ENCODE data around the gene ADAMTS3. TPM values are rescaled to one million over a fixed set of nuclear protein-coding genes. Genes with fewer than 3 reads are reported as not detected.

ADAMTS3 gene
- total RNA-seq, 2 experiments from 2014 or later, result not detected

DNA sequence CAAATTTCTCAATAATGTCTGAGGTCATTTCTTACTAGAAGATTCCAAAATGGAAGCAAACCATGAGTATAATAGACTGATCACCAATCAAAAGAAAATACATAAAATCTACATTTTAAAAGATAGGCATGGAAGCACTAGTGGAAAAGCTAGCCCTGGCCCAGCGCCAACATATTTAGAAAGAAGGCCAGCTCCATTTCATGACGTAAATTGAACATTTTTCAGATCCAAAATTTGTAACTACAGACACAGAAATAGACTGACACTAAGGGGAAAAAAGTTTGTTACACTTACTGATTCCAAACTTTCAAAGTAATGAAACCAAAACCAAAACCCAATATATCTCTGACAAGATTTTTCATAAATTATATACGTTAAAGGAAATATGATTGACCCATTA lies 117.7 kb downstream of the ADAMTS3 start:
- Mint-ChIP-seq H3K9me3 (ENCODE audit: low read depth) (no peaks in the 10 kb centered on the region), H3K27me3 (peaks cover 2% of the 10 kb centered on the region), H3K27ac (no peak overlapping the region), H3K36me3 (ENCODE audit: low read depth) (no peaks in the 10 kb centered on the region), H3K4me1 (no peaks in the 10 kb centered on the region), H3K4me3 (no peak overlapping the region)
- ChIA-PET CTCF (interaction anchor here (1.0 kb wide), 1 partner anchor 20 kb away, joined by 3 read pairs; no protein-coding TSS in a partner anchor), POLR2A (no interaction called here)
- intact Hi-C loops (cut with DNase I, micrococcal nuclease), result no loop called here
- ATAC-seq, result no peak
- no peak for DNase-seq

- no peaks in the 10 kb centered on the region for H3K36me3 Mint-ChIP-seq (ENCODE audit: low read depth)
- peaks cover 2% of the 10 kb centered on the region for H3K27me3 Mint-ChIP-seq
- H3K4me1 Mint-ChIP-seq, result no peaks in the 10 kb centered on the region
- intact Hi-C loops (cut with DNase I, micrococcal nuclease), result no loop called here
- no peak overlapping the region for H3K4me3 Mint-ChIP-seq
- ChIA-PET CTCF (no interaction called here), POLR2A (no interaction called here)
- no peak for DNase-seq
- H3K27ac Mint-ChIP-seq, result no peak overlapping the region
- H3K9me3 Mint-ChIP-seq (ENCODE audit: low read depth), result no peaks in the 10 kb centered on the region
- ATAC-seq, result no peak
Measured at GRCh38 chr4:72449705-72450104, 119.3 kb downstream of the ADAMTS3 start.

GRCh38 chr4:72448231-72448630 lies 120.8 kb downstream of the ADAMTS3 start:
- intact Hi-C loops (cut with DNase I, micrococcal nuclease), result no loop called here
- Mint-ChIP-seq H3K4me3 (no peak overlapping the region), H3K36me3 (ENCODE audit: low read depth) (no peaks in the 10 kb centered on the region), H3K27ac (no peak overlapping the region), H3K9me3 (ENCODE audit: low read depth) (no peaks in the 10 kb centered on the region), H3K27me3 (peaks cover 4% of the 10 kb centered on the region), H3K4me1 (no peaks in the 10 kb centered on the region)
- ATAC-seq (no peak), DNase-seq (no peak)
- ChIA-PET CTCF (no interaction called here), POLR2A (no interaction called here)

DNA sequence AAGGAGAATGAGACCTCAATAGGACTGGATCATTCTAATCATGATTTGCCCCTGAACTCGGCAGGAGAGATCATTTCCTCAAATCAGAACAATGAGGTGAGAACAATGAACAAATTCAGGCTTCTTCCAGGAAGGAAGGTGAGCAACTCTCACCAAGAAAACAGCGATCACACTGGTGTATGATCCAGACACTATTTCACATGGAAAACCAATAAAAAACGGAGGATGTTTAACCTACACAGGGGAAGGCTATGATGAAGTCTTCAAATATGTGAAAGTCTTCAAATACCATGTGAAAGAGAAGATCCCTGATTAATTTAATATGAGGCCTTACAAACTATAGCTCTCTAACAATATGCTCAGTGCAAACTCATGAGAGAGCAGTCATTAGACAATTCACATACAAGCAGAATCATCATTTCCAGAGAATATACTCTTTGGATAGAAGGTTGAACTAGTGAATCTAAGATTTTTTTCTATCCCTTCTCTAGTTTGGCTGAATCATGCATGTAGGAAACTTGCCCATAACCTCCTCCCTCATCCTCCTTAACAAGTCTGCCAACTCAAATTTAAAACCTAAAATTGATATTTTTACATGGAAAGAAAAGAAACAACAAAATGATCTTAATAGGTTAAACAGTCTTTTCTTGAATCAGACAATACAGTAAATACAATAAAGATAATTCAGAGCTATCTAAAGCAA lies 122.5 kb downstream of the ADAMTS3 start:
- ATAC-seq, result no peak
- no peaks in the 10 kb centered on the region for H3K36me3 Mint-ChIP-seq (ENCODE audit: low read depth)
- H3K4me3 Mint-ChIP-seq, result no peak overlapping the region
- POLR2A ChIA-PET, result no interaction called here
- no peak for DNase-seq
- CTCF ChIA-PET, result interaction anchor here (0.8 kb wide), 1 partner anchor 1448 kb away, joined by 3 read pairs; no protein-coding TSS in a partner anchor
- no peaks in the 10 kb centered on the region for H3K9me3 Mint-ChIP-seq (ENCODE audit: low read depth)
- intact Hi-C loops (cut with DNase I, micrococcal nuclease), result no loop called here
- H3K4me1 Mint-ChIP-seq, result no peaks in the 10 kb centered on the region
- no peak overlapping the region for H3K27ac Mint-ChIP-seq
- H3K27me3 Mint-ChIP-seq, result peaks cover 4% of the 10 kb centered on the region

DNA sequence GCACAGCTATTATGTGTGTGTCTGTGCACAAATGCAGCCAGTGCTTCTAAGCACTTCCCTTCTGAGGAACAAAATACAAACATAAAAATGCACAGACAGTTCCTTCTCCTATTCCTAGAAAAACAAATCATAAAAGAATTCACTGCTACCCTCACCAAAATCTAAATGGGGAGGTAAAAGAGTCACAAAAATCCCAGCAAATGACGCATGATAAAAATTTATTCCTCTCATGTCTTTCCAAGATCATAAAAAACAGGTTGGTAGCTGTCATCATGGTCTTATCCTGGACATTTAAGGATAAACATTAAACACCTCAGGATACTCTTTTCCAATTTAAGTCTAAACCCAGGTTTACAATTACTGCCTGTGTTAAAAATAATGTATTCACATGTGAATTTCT lies 124.9 kb downstream of the ADAMTS3 start:
- DNase-seq (no peak), ATAC-seq (no peak)
- intact Hi-C loops (cut with DNase I, micrococcal nuclease), result no loop called here
- Mint-ChIP-seq H3K9me3 (ENCODE audit: low read depth) (no peaks in the 10 kb centered on the region), H3K36me3 (ENCODE audit: low read depth) (no peaks in the 10 kb centered on the region), H3K4me3 (no peak overlapping the region), H3K4me1 (no peaks in the 10 kb centered on the region), H3K27me3 (peaks cover 4% of the 10 kb centered on the region), H3K27ac (no peak overlapping the region)
- ChIA-PET POLR2A (no interaction called here), CTCF (no interaction called here)

DNA sequence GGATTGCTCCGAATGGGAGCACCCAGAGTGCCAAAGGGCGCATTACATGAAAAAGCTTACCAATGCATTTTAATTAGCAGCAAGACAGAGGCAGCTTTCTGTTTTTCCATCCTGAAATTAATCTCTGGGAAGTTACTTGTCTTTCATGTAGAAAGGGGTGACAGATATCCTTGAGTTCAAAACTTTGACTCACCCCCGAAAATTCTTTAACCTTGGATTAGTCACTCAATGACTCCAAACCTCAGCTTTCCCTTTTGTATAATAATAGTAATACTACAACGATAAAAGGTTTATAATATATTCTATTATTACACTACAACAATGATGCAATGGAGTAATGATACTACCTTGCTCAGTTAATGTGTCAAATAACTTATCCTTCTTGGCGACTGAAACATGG lies 126.3 kb downstream of the ADAMTS3 start:
- ChIA-PET CTCF (interaction anchor here (0.6 kb wide), 1 partner anchor 195 kb away, joined by 3 read pairs; no protein-coding TSS in a partner anchor), POLR2A (no interaction called here)
- H3K4me1 Mint-ChIP-seq, result no peaks in the 10 kb centered on the region
- DNase-seq (no peak), ATAC-seq (no peak)
- no peaks in the 10 kb centered on the region for H3K9me3 Mint-ChIP-seq (ENCODE audit: low read depth)
- intact Hi-C loops (cut with DNase I, micrococcal nuclease), result no loop called here
- no peaks in the 10 kb centered on the region for H3K36me3 Mint-ChIP-seq (ENCODE audit: low read depth)
- peaks cover 2% of the 10 kb centered on the region for H3K27me3 Mint-ChIP-seq
- no peak overlapping the region for H3K4me3 Mint-ChIP-seq
- no peak overlapping the region for H3K27ac Mint-ChIP-seq

DNA sequence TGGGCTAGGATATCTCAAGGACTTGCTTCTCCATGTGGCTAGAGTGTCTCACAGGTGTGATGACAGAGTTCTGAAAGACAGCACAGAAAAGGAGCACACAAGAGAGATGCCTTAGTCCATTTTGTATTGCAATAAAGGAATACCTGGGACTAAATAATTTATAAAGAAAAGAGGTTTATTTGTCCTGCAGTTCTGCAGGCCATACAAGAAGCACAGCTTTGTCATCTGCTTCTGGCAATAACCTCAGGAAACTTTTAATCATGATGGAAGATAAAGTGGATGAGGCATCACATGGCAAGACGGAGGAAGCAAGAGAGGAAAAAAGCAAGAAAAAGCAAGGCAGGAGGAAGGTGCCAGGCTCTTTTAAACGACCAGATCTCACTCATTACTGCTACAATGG lies 126.9 kb downstream of the ADAMTS3 start:
- no peak for DNase-seq
- Mint-ChIP-seq H3K4me1 (no peaks in the 10 kb centered on the region), H3K36me3 (ENCODE audit: low read depth) (no peaks in the 10 kb centered on the region), H3K27me3 (peaks cover 2% of the 10 kb centered on the region), H3K4me3 (no peak overlapping the region), H3K9me3 (ENCODE audit: low read depth) (no peaks in the 10 kb centered on the region), H3K27ac (no peak overlapping the region)
- ChIA-PET POLR2A (no interaction called here), CTCF (interaction anchor here (0.6 kb wide), 1 partner anchor 194 kb away, joined by 3 read pairs; no protein-coding TSS in a partner anchor)
- no peak for ATAC-seq
- intact Hi-C loops (cut with DNase I, micrococcal nuclease), result no loop called here

DNA sequence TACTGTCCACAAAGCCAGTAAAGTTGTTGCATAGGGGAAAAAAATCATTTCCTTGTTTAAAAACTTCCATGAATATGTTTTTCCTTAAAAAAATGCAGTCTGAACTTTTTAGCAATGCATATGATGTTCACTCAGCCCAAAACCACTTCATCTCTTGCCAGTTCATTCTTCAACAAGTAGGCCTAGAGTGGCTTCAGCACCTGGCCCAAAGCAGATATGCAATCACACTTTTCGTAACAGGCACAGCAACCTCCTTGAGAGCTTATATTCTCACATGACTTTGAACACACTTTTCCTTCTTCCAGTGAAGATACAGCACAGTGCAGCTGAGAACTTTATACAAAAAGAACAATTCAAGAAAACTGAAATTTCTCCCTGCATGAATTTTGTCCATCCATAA lies 128.6 kb downstream of the ADAMTS3 start:
- ChIA-PET POLR2A (no interaction called here), CTCF (no interaction called here)
- ATAC-seq (no peak), DNase-seq (no peak)
- Mint-ChIP-seq H3K36me3 (ENCODE audit: low read depth) (no peaks in the 10 kb centered on the region), H3K27me3 (peaks cover 2% of the 10 kb centered on the region), H3K9me3 (ENCODE audit: low read depth) (no peaks in the 10 kb centered on the region), H3K4me3 (no peak overlapping the region), H3K4me1 (no peaks in the 10 kb centered on the region), H3K27ac (no peak overlapping the region)
- intact Hi-C loops (cut with DNase I, micrococcal nuclease), result no loop called here

- no peaks in the 10 kb centered on the region for H3K4me1 Mint-ChIP-seq
- ChIA-PET POLR2A (no interaction called here), CTCF (no interaction called here)
- no peaks in the 10 kb centered on the region for H3K36me3 Mint-ChIP-seq (ENCODE audit: low read depth)
- ATAC-seq (no peak), DNase-seq (no peak)
- H3K27ac Mint-ChIP-seq, result no peak overlapping the region
- H3K4me3 Mint-ChIP-seq, result no peak overlapping the region
- intact Hi-C loops (cut with DNase I, micrococcal nuclease), result no loop called here
- no peaks in the 10 kb centered on the region for H3K9me3 Mint-ChIP-seq (ENCODE audit: low read depth)
- H3K27me3 Mint-ChIP-seq, result no peaks in the 10 kb centered on the region
Measured at GRCh38 chr4:72432975-72433374, 136.0 kb downstream of the ADAMTS3 start.

DNA sequence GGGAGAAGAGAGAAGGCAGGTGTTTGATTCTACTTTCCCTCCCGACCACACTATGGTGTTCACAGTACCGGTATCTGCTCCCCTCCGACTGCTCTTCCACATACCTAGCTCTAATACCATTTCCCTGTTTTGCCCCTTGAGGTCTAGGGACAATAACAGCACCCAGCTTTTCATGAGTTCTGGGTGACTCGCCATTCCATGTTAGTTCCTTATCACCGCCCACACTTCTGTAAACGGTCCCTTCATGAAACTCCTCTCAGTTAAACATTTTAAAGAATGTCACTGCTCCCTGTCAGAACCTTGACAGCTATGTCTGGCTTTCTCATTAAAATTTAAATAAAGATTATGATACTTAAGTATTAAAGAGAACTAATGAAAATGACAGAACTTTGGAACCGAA lies 136.7 kb downstream of the ADAMTS3 start:
- no peaks in the 10 kb centered on the region for H3K36me3 Mint-ChIP-seq (ENCODE audit: low read depth)
- no peaks in the 10 kb centered on the region for H3K27me3 Mint-ChIP-seq
- no peaks in the 10 kb centered on the region for H3K9me3 Mint-ChIP-seq (ENCODE audit: low read depth)
- intact Hi-C loops (cut with DNase I, micrococcal nuclease), result no loop called here
- CTCF ChIA-PET, result interaction anchor here (0.6 kb wide), 1 partner anchor 66 kb away, joined by 3 read pairs; no protein-coding TSS in a partner anchor
- no peaks in the 10 kb centered on the region for H3K4me1 Mint-ChIP-seq
- no peak overlapping the region for H3K27ac Mint-ChIP-seq
- POLR2A ChIA-PET, result no interaction called here
- no peak for DNase-seq
- ATAC-seq, result no peak
- no peak overlapping the region for H3K4me3 Mint-ChIP-seq

GRCh38 chr4:72430988-72431387 lies 138.0 kb downstream of the ADAMTS3 start:
- Mint-ChIP-seq H3K4me1 (no peaks in the 10 kb centered on the region), H3K27ac (no peak overlapping the region), H3K27me3 (no peaks in the 10 kb centered on the region), H3K36me3 (ENCODE audit: low read depth) (no peaks in the 10 kb centered on the region), H3K9me3 (ENCODE audit: low read depth) (no peaks in the 10 kb centered on the region), H3K4me3 (no peak overlapping the region)
- POLR2A ChIA-PET, result no interaction called here
- intact Hi-C loops (cut with DNase I, micrococcal nuclease), result no loop called here
- ATAC-seq, result no peak
- CTCF ChIA-PET, result no interaction called here
- DNase-seq, result no peak

- no peaks in the 10 kb centered on the region for H3K9me3 Mint-ChIP-seq (ENCODE audit: low read depth)
- H3K27ac Mint-ChIP-seq, result no peak overlapping the region
- no peak for DNase-seq
- no peaks in the 10 kb centered on the region for H3K27me3 Mint-ChIP-seq
- no peak for ATAC-seq
- no peaks in the 10 kb centered on the region for H3K36me3 Mint-ChIP-seq (ENCODE audit: low read depth)
- intact Hi-C loops (cut with DNase I, micrococcal nuclease), result no loop called here
- no peaks in the 10 kb centered on the region for H3K4me1 Mint-ChIP-seq
- ChIA-PET CTCF (no interaction called here), POLR2A (no interaction called here)
- no peak overlapping the region for H3K4me3 Mint-ChIP-seq
Measured at GRCh38 chr4:72430050-72430449, 139.0 kb downstream of the ADAMTS3 start.
